ENCODE measurements around the gene UTP25.

UTP25 gene

GRCh38 chr1:209878964-209879363 is 51.2 kb downstream of the UTP25 start:
- DNase-seq (ENCODE audit: low read depth): no peak
- TF ChIP-seq CTCF (conservative IDR thresholded peaks at IDR 0.05; ENCODE audit: low read depth, low read length): no peak
- H3K4me3 ChIP-seq (ENCODE audit: low read depth, low read length): no peak overlapping the region

- no peak for TF ChIP-seq CTCF (conservative IDR thresholded peaks at IDR 0.05; ENCODE audit: low read depth, low read length)
- no peak overlapping the region for H3K4me3 ChIP-seq (ENCODE audit: low read depth, low read length)
These were observed 51.8 kb downstream of the UTP25 start for GRCh38 chr1:209879539-209879938.

DNA sequence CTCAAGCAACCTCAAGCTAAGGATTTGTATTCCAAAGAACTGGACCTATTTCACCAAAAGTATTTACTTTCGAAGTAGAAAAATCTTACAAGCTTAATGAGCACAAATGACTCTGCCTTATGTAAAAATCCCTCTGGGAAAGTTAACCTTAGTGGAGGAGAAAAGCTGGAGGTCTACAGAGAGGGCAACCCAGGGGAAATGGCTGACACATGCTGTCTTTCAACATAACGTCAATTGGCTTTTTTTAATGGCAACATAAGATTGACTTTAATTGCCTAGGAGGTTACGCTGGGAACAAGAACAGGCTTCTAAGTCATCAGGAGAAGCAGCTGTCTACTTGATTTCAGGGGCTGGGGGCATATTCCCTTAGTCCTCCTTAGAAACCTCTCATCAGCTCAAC is 52.3 kb downstream of the UTP25 start:
- DNase-seq (ENCODE audit: low read depth): no peak
- no peak overlapping the region for H3K4me3 ChIP-seq (ENCODE audit: low read depth, low read length)
- TF ChIP-seq CTCF (conservative IDR thresholded peaks at IDR 0.05; ENCODE audit: low read depth, low read length): no peak

More at GRCh38 chr1:209879539-209879938, 51.8 kb downstream of the UTP25 start:
- DNase-seq (ENCODE audit: low read depth): no peak

- no peak for TF ChIP-seq CTCF (conservative IDR thresholded peaks at IDR 0.05; ENCODE audit: low read depth, low read length)
- DNase-seq (ENCODE audit: low read depth): no peak
These were observed 53.8 kb downstream of the UTP25 start for GRCh38 chr1:209881619-209882018.

GRCh38 chr1:209882286-209882685 is 54.5 kb downstream of the UTP25 start:
- no peak for TF ChIP-seq CTCF (conservative IDR thresholded peaks at IDR 0.05; ENCODE audit: low read depth, low read length)
- DNase-seq (ENCODE audit: low read depth): no peak
- H3K4me3 ChIP-seq (ENCODE audit: low read depth, low read length): no peak overlapping the region

More at GRCh38 chr1:209881619-209882018, 53.8 kb downstream of the UTP25 start:
- H3K4me3 ChIP-seq (ENCODE audit: low read depth, low read length): no peak overlapping the region

DNA sequence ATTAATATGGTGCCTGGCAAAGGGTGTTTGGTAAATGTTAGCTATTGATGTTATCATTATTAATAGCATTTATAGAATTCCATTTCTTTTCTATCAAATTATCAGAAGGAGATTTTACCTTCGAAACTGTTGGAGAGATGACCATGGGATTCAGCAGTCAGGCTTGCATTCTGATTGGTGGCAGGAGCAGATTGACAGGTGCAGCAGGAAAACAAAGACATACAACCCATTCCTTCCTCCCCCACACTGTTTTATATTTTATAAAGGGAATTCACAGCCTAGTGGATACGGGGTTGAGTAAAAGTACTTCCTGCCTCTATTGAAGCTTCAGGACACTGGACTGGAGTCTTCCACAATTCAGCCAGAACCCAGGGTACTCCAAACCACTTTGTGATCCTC is 55.2 kb downstream of the UTP25 start:
- no peak for DNase-seq (ENCODE audit: low read depth)
- TF ChIP-seq CTCF (conservative IDR thresholded peaks at IDR 0.05; ENCODE audit: low read depth, low read length): no peak
- no peak overlapping the region for H3K4me3 ChIP-seq (ENCODE audit: low read depth, low read length)

DNA sequence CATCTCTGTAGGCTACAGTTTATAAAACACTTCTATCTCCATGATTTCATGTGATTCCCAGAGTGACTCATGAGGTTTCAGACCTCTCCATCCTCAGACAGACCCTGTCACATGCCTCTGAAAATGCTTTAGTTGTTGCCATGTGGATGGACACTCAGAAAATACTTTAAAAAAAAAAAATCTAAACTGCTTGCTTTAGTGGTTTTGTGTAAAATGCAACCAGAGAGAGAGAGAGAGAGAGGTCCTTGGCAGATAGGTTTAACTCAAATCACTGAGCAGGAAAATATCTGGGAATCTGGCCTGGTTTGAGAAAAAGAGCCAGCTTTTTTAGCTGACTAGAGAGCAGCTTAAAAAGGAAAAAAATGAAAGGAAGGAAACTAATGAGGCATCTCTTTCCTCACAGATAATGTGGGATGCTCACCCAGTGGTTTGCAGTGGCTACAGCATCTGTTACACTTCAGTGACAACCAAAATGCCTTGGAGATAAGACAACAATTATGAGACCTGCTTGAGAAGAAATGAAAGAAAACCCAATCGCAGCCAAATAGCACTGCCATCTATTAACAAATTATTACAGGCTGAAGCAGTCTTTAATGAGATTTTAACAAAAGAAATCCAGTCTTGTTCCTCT is 55.7 kb downstream of the UTP25 start:
- peak; percentile 91 for DNase-seq (ENCODE audit: low read depth)
- TF ChIP-seq CTCF (conservative IDR thresholded peaks at IDR 0.05; ENCODE audit: low read depth, low read length): peak; percentile 31
- H3K4me3 ChIP-seq (ENCODE audit: low read depth, low read length): no peak overlapping the region

All from choroid plexus epithelial cell (primary cell).